ENCODE data around the gene BCL7C. TPM values are rescaled to one million over a fixed set of nuclear protein-coding genes. Genes with fewer than 3 reads are reported as not detected.
A peak's percentile ranks its signal among the peaks of the same experiment; 100 is the strongest.

BCL7C gene
- total and polyA plus RNA-seq, 2 of the 13 experiments (the other 11 are each of a cell fraction or from before 2014, with no cell fraction given), result 17.7 to 33.8 TPM

- TF ChIP-seq REST (IDR thresholded peaks at IDR 0.05; ENCODE audit: borderline replicate concordance in 1 of 2, low read depth in 1 of 2, low read length in 2 of 2), result no peak
- TF ChIP-seq AGO1 (IDR thresholded peaks at IDR 0.05; ENCODE audit: low read depth, low read length, poor library complexity, severe bottlenecking), result no peak
- TF ChIP-seq ZNF879 (CRISPR knock-in tag; IDR thresholded peaks at IDR 0.05), result 0 out of 2 replicates have a peak, but pooled peaks have one; percentile 14
- TF ChIP-seq RFX3 (CRISPR knock-in tag; IDR thresholded peaks at IDR 0.05), result no peak
- TF ChIP-seq EEA1 (CRISPR knock-in tag; IDR thresholded peaks at IDR 0.05; ENCODE audit: borderline replicate concordance), result no peak
- TF ChIP-seq SKI (IDR thresholded peaks at IDR 0.05; ENCODE audit: partially characterized antibody), result no peak
- TF ChIP-seq ZNF501 (CRISPR knock-in tag; IDR thresholded peaks at IDR 0.05), result no peak; the same call in 1 of the 2 replicates
- TF ChIP-seq ZBTB38 (CRISPR knock-in tag; IDR thresholded peaks at IDR 0.05), result peak; percentile 65
- peak; percentile 99; the same call in 1 of the 2 replicates for TF ChIP-seq ZNF354B (CRISPR knock-in tag; IDR thresholded peaks at IDR 0.05)
- no peak for TF ChIP-seq FLYWCH1 (CRISPR knock-in tag; IDR thresholded peaks at IDR 0.05)
- TF ChIP-seq ZNF331 (CRISPR knock-in tag; IDR thresholded peaks at IDR 0.05), result no peak
- 0 out of 2 replicates have a peak, but pooled peaks have one; percentile 16 for TF ChIP-seq TFAP4 (IDR thresholded peaks at IDR 0.05; ENCODE audit: borderline replicate concordance, low read depth)
- no peak for TF ChIP-seq ZSCAN22 (CRISPR knock-in tag; IDR thresholded peaks at IDR 0.05)
- no peak for TF ChIP-seq ZNF260 (CRISPR knock-in tag; IDR thresholded peaks at IDR 0.05; ENCODE audit: borderline replicate concordance, low read depth)
- no peak for TF ChIP-seq ZIK1 (CRISPR knock-in tag; IDR thresholded peaks at IDR 0.05; ENCODE audit: borderline replicate concordance, low read depth)
- TF ChIP-seq HNF4A (CRISPR knock-in tag; IDR thresholded peaks at IDR 0.05), result no peak
- TF ChIP-seq THYN1 (CRISPR knock-in tag; IDR thresholded peaks at IDR 0.05; ENCODE audit: borderline replicate concordance, low read depth), result peak; percentile 16; the same call in 1 of the 2 replicates
- TF ChIP-seq MXD1 (CRISPR knock-in tag; IDR thresholded peaks at IDR 0.05), result no peak
- TF ChIP-seq ZFP90 (CRISPR knock-in tag; IDR thresholded peaks at IDR 0.05; ENCODE audit: borderline replicate concordance), result no peak; the same call in 1 of the 2 replicates
- no peak for TF ChIP-seq ZNF576 (CRISPR knock-in tag; IDR thresholded peaks at IDR 0.05)
- no peak for TF ChIP-seq U2AF2 (IDR thresholded peaks at IDR 0.05; ENCODE audit: low read depth, low read length)
- peak; percentile 42; the same call in 1 of the 2 replicates for TF ChIP-seq NFE2 (CRISPR knock-in tag; IDR thresholded peaks at IDR 0.05)
- TF ChIP-seq ZBTB39 (CRISPR knock-in tag; IDR thresholded peaks at IDR 0.05), result no peak
Measured at GRCh38 chr16:30922960-30923535, 29.2 kb upstream of the BCL7C start (continued).

Measured in HepG2 (cell line).